NCI-H187 treated with DMSO at 0.1 percent for 48 hours (cell line): ENCODE results near the gene GNG7.
"Not testable (repeated sequence)": the region's sequence is repeated elsewhere in the genome, so short reads cannot be mapped to it uniquely, and the experiment has no call there.

Experiments
- DNase-seq: peaks from one replicate; lab custom pipeline; 2025; lab: John Stamatoyannopoulos, UW

The GNG7 gene

GRCh38 chr19:2726904-2727639 is 24.6 kb upstream of the GNG7 start:
- DNase-seq, result no peak

- no peak for DNase-seq
Observed at GRCh38 chr19:2726160-2726855, 23.8 kb upstream of the GNG7 start.

- DNase-seq, result no peak
Observed at GRCh38 chr19:2724148-2724557, 21.7 kb upstream of the GNG7 start.

GRCh38 chr19:2723747-2724146 is 21.3 kb upstream of the GNG7 start:
- DNase-seq, result no peak

- no peak for DNase-seq
Observed at GRCh38 chr19:2723345-2723715, 20.8 kb upstream of the GNG7 start.

GRCh38 chr19:2722541-2723344 is 20.2 kb upstream of the GNG7 start:
- no peak for DNase-seq

GRCh38 chr19:2721570-2722540 is 19.4 kb upstream of the GNG7 start:
- no peak for DNase-seq

- no peak for DNase-seq
Observed at GRCh38 chr19:2720777-2721569, 18.5 kb upstream of the GNG7 start, which contains the start of gene DIRAS1. Gene DIRAS1, minus strand, starts transcription at chr19:2721372. Its CDS starts 3,566 bp downstream, at chr19:2717806.

- DNase-seq, result no peak
Observed at GRCh38 chr19:2719920-2720776, 17.7 kb upstream of the GNG7 start.

- no peak for DNase-seq
Observed at GRCh38 chr19:2719232-2719735, 16.8 kb upstream of the GNG7 start.

GRCh38 chr19:2717638-2718541 is 15.4 kb upstream of the GNG7 start:
- DNase-seq, result no peak

GRCh38 chr19:2716722-2717637 is 14.5 kb upstream of the GNG7 start:
- DNase-seq, result no peak

GRCh38 chr19:2716275-2716650 is 13.8 kb upstream of the GNG7 start:
- no peak for DNase-seq

- DNase-seq, result no peak
Observed at GRCh38 chr19:2715470-2716274, 13.2 kb upstream of the GNG7 start.

GRCh38 chr19:2714531-2715269 is 12.2 kb upstream of the GNG7 start:
- no peak for DNase-seq

GRCh38 chr19:2714102-2714501 is 11.6 kb upstream of the GNG7 start:
- not testable (repeated sequence) for DNase-seq
